ENCODE measurements around the gene OR6N2.

The OR6N2 gene

GRCh38 chr1:158754420-158754819 is 26.6 kb downstream of the OR6N2 start, which contains the start of gene OR6K6:
TSS of gene OR6K6 (plus strand) at chr1:158754720. CDS start at chr1:158754888, 168 bp downstream.
- no peak for DNase-seq (ENCODE audit: low read depth, low spot score)

GRCh38 chr1:158752155-158752712 is 28.8 kb downstream of the OR6N2 start:
- no peak for DNase-seq (ENCODE audit: low read depth, low spot score)

- DNase-seq (ENCODE audit: low read depth, low spot score), result no peak
Observed at GRCh38 chr1:158735848-158736247, 45.2 kb downstream of the OR6N2 start.

- no peak for DNase-seq (ENCODE audit: low read depth, low spot score)
Observed at GRCh38 chr1:158732524-158732923, 48.5 kb downstream of the OR6N2 start.

GRCh38 chr1:158731707-158732106 is 49.3 kb downstream of the OR6N2 start:
- DNase-seq (ENCODE audit: low read depth, low spot score), result no peak

- no peak for DNase-seq (ENCODE audit: low read depth, low spot score)
Observed at GRCh38 chr1:158730453-158730852, 50.6 kb downstream of the OR6N2 start.

GRCh38 chr1:158728510-158729225 is 52.3 kb downstream of the OR6N2 start:
- no peak for DNase-seq (ENCODE audit: low read depth, low spot score)

- no peak for DNase-seq (ENCODE audit: low read depth, low spot score)
Observed at GRCh38 chr1:158724442-158724841, 56.6 kb downstream of the OR6N2 start.

All from brain pericyte (primary cell).